AG09309 (cell line): ENCODE results near the gene CDH4.

Source experiments
- DNase-seq: peaks from one replicate; pipeline ENCODE4 v3.0.0-alpha.2; 2010; ENCODE audit warnings: low read depth
- H3K4me3 ChIP-seq: 2 replicates; pipeline ENCODE4 v1.5.1; 2011; ENCODE audit warnings: mild to moderate bottlenecking, low read depth, low read length, moderate library complexity; ENCODE audit not compliant: control insufficient read depth
- TF ChIP-seq, protein P1 (sequence below): IDR thresholded peaks from 2 replicates; pipeline ENCODE4 v1.5.1; 2011; ENCODE audit warnings: mild to moderate bottlenecking, low read depth, low read length, inconsistent platforms; ENCODE audit not compliant: insufficient read depth, control insufficient read depth; ENCODE audit errors: missing control alignments

The CDH4 gene

DNA sequence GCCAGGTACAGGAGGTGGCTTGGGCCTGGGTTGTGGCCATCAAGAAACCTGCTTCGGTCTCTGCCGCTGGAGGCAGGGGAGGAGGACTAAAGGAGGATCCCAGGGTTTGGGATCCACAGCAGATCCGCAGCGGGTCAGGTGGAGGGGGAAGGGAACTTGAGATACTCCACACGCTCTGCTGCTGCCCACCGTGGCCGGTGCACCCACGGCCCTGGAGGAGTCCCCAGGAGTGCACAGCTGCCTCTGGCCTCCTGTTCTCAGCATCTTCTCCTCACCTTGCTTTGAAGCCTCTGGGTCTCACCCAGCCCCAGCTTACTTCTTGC, 286.8 kb downstream of the CDH4 start:
- DNase-seq, result no peak
- TF ChIP-seq, protein P1, sequence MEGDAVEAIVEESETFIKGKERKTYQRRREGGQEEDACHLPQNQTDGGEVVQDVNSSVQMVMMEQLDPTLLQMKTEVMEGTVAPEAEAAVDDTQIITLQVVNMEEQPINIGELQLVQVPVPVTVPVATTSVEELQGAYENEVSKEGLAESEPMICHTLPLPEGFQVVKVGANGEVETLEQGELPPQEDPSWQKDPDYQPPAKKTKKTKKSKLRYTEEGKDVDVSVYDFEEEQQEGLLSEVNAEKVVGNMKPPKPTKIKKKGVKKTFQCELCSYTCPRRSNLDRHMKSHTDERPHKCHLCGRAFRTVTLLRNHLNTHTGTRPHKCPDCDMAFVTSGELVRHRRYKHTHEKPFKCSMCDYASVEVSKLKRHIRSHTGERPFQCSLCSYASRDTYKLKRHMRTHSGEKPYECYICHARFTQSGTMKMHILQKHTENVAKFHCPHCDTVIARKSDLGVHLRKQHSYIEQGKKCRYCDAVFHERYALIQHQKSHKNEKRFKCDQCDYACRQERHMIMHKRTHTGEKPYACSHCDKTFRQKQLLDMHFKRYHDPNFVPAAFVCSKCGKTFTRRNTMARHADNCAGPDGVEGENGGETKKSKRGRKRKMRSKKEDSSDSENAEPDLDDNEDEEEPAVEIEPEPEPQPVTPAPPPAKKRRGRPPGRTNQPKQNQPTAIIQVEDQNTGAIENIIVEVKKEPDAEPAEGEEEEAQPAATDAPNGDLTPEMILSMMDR, result no peak
- no peak overlapping the region for H3K4me3 ChIP-seq

DNA sequence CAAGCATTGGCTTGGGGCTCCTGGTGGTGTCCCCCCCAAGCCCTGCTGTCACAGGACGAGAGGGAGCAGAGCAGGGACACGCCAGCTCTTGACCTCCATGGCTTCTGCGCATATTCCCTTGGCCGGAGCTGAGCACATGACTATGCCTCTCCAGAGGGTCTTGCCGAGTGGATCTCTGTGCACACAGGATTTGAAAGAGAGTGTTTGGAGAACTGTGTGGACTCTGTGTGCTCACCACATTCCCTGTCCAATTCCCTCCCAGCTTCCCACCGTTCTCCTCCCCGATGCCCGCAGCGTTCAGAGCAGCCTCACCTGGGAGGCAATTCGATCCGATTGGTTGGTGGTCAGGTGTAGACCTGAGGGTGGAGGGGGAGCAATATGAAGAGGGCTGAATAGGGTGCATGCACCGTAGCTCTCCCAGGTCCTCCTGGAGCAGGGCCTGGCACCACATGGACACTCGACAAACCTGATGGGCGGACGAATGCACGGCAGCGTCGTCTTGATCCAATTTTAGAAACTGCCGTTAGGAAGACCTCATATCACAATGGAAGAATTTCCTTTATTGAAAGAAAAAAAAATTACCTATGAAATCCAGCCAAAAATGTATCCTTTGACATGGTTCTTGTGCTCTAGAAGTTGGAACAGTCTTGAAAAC, 287.8 kb downstream of the CDH4 start:
- no peak overlapping the region for H3K4me3 ChIP-seq
- TF ChIP-seq, protein P1, result no peak
- DNase-seq, result no peak

DNA sequence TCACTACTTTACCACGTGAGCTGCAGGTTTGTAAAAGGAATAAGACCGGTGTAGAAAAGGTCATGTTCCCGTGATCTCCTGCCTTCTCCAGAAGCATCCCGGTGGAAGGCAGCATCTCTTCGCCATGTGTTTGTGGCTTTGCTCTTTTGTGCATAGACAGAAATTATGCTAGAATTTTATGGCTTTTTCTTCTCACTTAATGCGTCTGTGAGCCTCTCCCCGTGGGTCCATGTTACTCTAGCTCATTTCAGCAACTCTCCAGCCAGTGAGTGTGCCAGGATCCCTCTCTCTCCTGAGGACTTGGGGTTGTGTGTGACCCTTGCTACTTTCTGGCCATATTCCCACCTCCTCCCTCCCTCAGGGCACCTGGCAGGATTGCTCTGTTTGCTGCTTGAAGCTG, 289.5 kb downstream of the CDH4 start:
- no peak overlapping the region for H3K4me3 ChIP-seq
- TF ChIP-seq, protein P1, result no peak
- no peak for DNase-seq

DNA sequence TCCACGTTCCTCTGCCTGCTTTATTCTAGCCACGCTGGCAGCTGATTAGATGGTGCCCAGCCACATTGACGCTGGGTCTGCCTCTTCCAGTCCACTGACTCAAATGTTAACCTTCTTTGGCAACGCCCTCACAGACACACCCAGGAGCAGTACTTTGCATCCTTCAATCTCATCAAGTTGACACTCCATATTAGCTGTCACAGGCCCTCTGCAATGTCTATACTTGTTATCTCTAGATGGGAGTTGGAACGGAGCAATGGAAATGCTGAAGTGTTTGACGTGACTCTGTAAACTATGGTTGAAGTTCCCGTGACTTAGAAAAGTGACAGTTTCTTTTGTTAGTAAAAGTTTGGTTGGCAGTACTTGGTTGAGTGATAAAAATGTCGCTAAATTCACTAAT, 291.0 kb downstream of the CDH4 start:
- DNase-seq, result no peak
- H3K4me3 ChIP-seq, result no peak overlapping the region
- TF ChIP-seq, protein P1, result no peak

DNA sequence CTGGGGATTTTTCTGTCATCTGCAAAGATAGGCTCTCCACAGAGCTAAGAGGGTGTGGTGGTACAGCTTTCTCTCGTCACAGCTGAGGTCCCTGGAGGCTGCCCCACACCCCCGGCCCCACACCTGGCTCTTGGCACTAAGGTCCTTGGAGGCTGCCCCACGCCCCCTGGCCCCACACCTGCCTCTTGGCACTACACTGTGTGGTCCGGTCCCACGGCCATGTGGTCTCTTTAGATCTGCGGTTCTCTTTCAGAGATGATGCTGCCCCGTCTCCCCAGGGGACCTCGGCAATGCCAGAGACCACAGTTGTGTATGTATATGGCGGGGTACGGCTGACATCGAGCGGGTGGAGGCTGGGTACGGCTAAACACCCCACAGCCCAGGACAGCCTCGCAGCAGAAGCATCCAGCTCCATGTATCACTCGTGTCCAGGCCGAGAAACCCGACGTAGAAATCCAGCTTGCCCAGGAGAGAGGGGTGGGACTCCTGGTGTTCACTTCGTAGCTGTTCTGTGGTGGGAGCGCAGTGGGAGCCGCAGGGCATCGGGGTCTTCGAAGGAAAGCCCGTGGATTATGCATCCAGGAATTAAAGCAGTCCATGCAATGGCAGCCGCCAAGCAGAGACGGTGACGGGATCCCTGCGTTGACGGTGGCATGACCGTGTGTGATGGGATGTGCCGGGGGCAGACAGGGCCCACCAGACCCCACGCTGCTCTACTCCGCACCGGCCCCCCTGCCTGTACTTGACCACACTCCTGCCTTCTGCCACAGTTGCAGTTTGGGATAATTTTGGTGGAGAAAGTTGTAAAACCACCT, 292.1 kb downstream of the CDH4 start:
- TF ChIP-seq, protein P1, result no peak
- DNase-seq, result no peak
- no peak overlapping the region for H3K4me3 ChIP-seq

DNA sequence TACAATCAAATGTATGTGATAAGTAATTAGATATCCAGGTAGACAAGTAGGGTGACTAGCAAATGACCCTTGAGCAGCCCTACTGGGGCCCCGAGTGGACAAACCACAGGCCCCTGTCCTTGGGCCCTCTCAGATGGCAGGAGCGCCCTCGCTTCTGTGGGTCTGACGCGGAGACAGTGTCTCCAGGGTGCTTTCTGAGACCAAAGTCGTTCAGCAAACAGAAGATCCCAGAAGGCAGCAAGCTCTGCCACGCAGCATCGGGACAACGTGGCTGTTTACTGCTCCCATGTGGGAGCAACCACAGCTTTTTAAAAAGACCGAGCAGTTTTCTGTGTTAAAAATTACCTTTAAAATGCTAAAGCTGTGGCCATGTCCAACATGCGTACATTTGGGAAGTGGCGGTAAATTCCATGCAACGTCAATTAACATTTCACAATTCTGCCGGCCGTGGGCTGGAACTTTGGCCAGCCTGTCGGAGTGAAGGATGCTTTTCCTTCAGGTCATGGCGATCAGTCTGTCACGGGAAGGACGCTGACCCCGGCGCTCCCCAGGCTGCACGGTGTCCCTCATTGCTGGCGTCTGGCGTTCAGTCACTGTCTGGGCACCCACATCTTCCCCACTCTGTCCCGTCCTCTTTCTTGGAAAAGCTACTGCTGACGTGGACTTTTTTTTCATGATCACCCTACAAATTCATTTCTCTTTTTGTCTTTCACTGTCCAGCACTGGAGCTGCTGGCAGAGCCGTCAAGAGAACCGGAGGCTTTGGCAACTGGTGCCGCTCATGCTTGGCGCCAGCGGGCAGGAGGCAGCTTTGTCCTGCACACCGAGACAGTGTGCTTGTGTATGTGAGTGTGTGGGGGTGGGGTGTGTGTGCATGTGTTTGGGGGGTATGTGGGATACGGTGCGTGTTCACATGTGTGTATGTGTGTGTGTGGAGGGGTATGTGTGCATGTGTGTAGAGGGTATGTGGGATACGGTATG, 293.1 kb downstream of the CDH4 start:
- no peak overlapping the region for H3K4me3 ChIP-seq
- TF ChIP-seq, protein P1, result no peak

More for the DNA sequence above, 293.1 kb downstream of the CDH4 start:
- DNase-seq, result no peak
